ENCODE data around the gene PFN1. TPM values are rescaled to one million over a fixed set of nuclear protein-coding genes. Genes with fewer than 3 reads are reported as not detected.
A peak's percentile ranks its signal among the peaks of the same experiment; 100 is the strongest.

Gene PFN1
- total RNA-seq, 1 experiment from 2014 or later, result 1,026 TPM

DNA sequence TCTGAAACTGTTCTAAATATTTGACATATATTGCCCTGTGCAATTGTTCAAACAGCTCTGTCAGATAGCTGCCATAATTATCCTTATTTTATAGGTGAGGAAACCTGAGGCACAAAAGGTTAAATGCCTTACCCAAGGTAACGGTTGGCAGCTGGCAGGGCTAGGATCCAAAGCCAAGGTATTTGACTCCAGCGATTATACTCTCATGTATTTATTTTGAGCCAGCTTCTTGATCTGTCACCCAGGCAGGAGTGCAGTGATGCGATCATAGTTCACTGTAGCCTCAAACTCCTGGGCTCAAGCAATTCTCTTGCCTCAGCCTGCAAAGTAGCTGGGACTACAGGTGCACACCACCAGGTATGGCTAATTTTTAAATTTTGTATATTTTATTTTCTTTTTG lies 9.8 kb upstream of the PFN1 start:
- TF ChIP-seq CTCF (conservative IDR thresholded peaks at IDR 0.05; ENCODE audit: low read depth, low read length), result no peak
- TF ChIP-seq EZH2 (IDR thresholded peaks at IDR 0.05; ENCODE audit: borderline replicate concordance, low read depth, low read length, poor library complexity, severe bottlenecking), result no peak
- no peak for DNase-seq (ENCODE audit: low spot score)
- Histone ChIP-seq H3K27ac (ENCODE audit: low read depth, low read length, poor library complexity, severe bottlenecking) (no peak overlapping the region), H3K27me3 (replicated peaks; ENCODE audit: insufficient read depth, low read depth, low read length, poor library complexity) (no peaks in the 10 kb centered on the region), H3K4me3 (ENCODE audit: low read depth, low read length, poor library complexity, severe bottlenecking) (no peak overlapping the region), H3K36me3 (ENCODE audit: insufficient read depth, low read length, poor library complexity, severe bottlenecking) (peaks cover 6% of the 10 kb centered on the region), H3K9me3 (ENCODE audit: low read depth, low read length, poor library complexity, severe bottlenecking) (no peaks in the 10 kb centered on the region), H3K4me1 (ENCODE audit: insufficient read depth, low read length, poor library complexity, severe bottlenecking) (peaks cover 7% of the 10 kb centered on the region)
- ChIA-PET POLR2A (ENCODE audit: low non-redundant PET) (no interaction called here), CTCF (no interaction called here)
- no TSS peak for BruUV-seq (replicated peaks)
- intact Hi-C loops (cut with micrococcal nuclease; ENCODE audit: unreplicated experiment), result no loop called here

DNA sequence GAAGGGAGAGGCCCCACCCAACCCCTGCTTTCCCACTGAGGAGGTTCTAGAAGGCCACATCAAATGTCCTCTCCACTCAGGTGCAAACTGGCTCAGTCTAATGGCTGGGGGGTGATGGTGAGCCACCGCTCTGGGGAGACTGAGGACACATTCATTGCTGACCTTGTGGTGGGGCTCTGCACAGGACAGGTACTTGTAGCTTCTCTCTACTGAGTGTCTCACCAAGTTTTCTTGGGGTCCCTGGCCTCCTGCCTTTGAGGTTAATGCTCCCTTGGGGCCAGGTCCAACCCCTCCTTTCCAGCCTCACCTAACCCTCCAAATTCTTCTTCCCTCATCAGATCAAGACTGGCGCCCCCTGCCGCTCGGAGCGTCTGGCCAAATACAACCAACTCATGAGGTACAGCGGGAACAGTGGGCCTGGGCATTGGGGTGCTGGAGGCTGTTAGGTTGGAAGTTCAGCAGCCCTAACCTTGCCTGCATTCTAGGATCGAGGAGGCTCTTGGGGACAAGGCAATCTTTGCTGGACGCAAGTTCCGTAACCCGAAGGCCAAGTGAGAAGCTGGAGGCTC lies 8.2 kb upstream of the PFN1 start:
- ChIA-PET POLR2A (ENCODE audit: low non-redundant PET) (no interaction called here), CTCF (no interaction called here)
- Histone ChIP-seq H3K36me3 (ENCODE audit: insufficient read depth, low read length, poor library complexity, severe bottlenecking) (peaks cover 6% of the 10 kb centered on the region), H3K27me3 (replicated peaks; ENCODE audit: insufficient read depth, low read depth, low read length, poor library complexity) (no peaks in the 10 kb centered on the region), H3K27ac (ENCODE audit: low read depth, low read length, poor library complexity, severe bottlenecking) (no peak overlapping the region), H3K4me3 (ENCODE audit: low read depth, low read length, poor library complexity, severe bottlenecking) (no peak overlapping the region), H3K9me3 (ENCODE audit: low read depth, low read length, poor library complexity, severe bottlenecking) (no peaks in the 10 kb centered on the region), H3K4me1 (ENCODE audit: insufficient read depth, low read length, poor library complexity, severe bottlenecking) (peaks cover 7% of the 10 kb centered on the region)
- TF ChIP-seq EZH2 (IDR thresholded peaks at IDR 0.05; ENCODE audit: borderline replicate concordance, low read depth, low read length, poor library complexity, severe bottlenecking) (no peak), CTCF (conservative IDR thresholded peaks at IDR 0.05; ENCODE audit: low read depth, low read length) (peak; percentile 57)
- DNase-seq (ENCODE audit: low spot score), result no peak
- intact Hi-C loops (cut with micrococcal nuclease; ENCODE audit: unreplicated experiment), result no loop called here
- BruUV-seq (replicated peaks), result no TSS peak

- TF ChIP-seq EZH2 (IDR thresholded peaks at IDR 0.05; ENCODE audit: borderline replicate concordance, low read depth, low read length, poor library complexity, severe bottlenecking) (no peak), CTCF (conservative IDR thresholded peaks at IDR 0.05; ENCODE audit: low read depth, low read length) (no peak)
- no TSS peak for BruUV-seq (replicated peaks)
- CTCF ChIA-PET, result no interaction called here
- intact Hi-C loops (cut with micrococcal nuclease; ENCODE audit: unreplicated experiment), result no loop called here
- no peak for DNase-seq (ENCODE audit: low spot score)
- Histone ChIP-seq H3K27ac (ENCODE audit: low read depth, low read length, poor library complexity, severe bottlenecking) (no peak overlapping the region), H3K27me3 (replicated peaks; ENCODE audit: insufficient read depth, low read depth, low read length, poor library complexity) (no peaks in the 10 kb centered on the region), H3K9me3 (ENCODE audit: low read depth, low read length, poor library complexity, severe bottlenecking) (no peaks in the 10 kb centered on the region), H3K36me3 (ENCODE audit: insufficient read depth, low read length, poor library complexity, severe bottlenecking) (peaks cover 6% of the 10 kb centered on the region), H3K4me3 (ENCODE audit: low read depth, low read length, poor library complexity, severe bottlenecking) (no peak overlapping the region), H3K4me1 (ENCODE audit: insufficient read depth, low read length, poor library complexity, severe bottlenecking) (peaks cover 9% of the 10 kb centered on the region)
- POLR2A ChIA-PET (ENCODE audit: low non-redundant PET), result no interaction called here
These were observed 6.8 kb upstream of the PFN1 start for GRCh38 chr17:4955091-4955490.

All from A673 (cell line).